MV-4-11 (cell line): Measurements from ENCODE around the gene DISP3.
"Not testable (repeated sequence)": the region's sequence is repeated elsewhere in the genome, so short reads cannot be mapped to it uniquely, and the experiment has no call there.

Source experiments
- DNase-seq: peaks from one replicate; lab custom pipeline; 2025; lab: John Stamatoyannopoulos, UW

The DISP3 gene

DNA sequence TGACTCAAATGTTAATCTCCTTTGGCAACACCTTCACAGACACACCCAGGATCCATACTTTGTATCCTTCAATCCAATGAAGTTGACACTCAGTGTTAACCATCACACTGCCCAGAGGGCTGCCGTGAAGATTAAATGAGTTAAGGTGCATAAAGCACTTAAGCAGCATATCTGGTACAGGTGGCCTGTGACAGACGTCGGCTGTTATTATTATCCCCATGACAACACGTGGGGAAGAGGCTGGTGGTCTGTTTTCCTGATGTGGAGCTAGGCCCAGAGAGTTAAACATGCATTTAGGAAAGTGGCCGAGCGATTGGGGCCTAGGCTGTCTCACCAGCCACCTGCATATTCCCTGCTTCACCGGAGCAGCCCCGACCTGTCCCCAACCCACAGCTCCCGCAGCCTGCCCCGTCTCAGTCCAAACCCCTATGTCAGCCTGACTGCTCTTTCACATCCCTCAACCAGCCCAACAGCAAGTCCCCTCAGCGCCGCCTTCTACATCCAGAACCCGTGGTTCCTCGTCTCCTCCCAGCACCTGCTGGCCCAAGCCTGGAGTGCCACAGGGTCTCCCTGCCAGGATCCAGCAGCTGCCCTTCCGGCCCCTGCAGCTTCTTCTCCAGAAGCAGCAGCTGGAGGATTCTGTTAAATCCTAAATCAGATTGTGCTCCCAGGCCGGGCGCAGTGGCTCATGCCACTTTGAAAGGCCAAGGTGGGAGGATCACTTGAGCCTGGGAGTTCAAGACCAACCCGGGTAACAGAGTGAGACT lies 97.3 kb downstream of the DISP3 start:
- no peak for DNase-seq

DNA sequence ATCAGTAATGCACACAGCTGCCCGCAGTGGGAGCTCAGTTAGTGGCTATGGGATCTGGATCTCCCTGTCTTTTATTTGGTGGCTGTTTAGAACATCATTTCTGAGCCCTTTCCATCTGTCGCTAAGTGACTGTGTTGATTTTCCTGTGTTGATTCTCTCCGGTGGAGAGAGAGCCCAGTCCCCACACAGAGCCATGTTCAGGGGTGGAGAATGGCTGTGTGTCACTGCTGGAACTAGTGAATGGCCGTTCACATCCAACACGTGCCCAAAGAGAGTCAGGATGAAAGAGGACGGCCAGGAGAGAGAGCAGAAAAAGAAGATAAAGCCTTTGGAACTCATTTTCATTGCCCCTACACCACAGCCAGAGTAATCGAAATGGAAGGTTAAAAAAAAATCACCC lies 99.0 kb downstream of the DISP3 start:
- DNase-seq = no peak

DNA sequence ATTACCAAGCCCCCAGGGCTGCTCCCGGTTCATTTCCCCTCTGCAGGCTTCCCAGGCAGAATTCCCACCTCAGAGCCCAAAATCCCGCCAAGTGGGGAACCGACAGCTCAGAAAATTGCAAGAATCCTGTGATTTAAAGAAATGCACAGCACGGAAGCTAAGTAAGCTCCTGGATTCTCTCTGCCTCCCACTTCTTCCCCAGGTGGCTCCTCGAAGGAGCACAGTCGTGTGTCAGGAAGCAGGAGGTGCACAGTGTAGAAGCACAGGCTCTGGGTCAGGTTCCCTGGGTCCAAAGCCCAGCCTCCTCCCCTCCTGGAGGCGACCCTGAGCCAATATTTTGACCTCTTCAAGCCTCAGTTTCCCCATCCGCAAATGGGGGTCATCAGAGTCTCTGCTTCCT lies 100.6 kb downstream of the DISP3 start:
- no peak for DNase-seq

DNA sequence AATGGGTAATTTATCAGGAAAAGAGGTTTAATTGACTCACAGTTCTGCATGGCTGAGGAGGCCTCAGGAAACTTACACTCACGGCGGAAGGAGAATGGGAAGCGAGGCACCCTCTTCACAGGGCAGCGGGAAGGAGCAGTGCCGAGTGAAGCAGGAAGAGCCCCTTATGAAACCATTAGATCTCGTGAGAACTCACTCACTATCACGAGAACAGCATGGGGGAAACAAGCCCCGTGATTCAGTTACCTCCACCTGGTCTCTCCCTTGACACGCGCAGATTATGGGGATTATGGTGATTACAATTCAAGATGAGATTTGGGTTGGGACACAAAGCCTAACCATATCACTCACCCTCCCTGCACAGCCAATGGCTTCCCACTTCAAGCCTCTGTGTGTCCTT lies 101.1 kb downstream of the DISP3 start:
- DNase-seq = not testable (repeated sequence)

DNA sequence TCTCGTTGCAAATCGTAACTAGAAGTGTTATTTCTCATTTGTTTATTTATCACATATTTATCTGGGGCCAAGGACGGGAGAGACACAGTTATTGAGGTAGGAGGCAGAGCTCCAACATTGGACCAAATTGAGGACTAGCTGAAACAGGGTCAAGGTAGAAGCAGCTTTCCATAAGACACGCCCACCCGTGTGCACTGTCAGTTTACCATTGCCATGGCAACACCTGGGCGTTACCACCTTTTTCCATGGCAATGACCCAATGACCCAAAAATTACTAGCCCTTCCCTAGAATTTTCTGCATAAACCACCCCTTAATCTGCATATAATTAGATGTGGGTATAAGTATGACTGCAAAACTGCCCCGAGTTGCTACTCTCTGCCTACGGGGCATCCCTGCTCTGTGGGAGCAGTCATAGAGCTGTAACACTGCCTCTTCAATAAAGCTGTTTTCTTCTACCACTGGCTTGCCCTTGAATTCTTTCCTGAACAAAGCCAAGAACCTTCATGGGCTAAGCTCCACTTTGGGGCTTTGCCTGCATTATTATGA lies 102.6 kb downstream of the DISP3 start:
- DNase-seq = no peak

DNA sequence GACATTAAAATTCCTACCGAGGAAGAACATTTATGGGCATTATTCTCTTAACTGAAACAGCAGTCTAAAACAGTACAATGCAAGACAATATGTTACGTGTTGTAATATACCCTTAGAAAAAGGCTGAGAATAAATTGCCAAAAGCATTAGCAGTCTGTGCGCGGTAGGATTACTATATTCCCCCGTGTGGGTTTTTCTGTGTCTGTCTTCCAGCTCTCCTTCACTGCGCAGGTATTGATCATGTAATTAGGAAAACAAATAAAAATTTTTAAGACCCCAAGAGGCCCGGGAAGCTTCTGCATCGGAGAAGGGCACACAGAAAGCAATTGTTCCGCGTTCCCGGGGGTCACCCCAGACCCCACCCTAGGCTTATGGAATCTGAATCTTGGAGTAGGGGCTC lies 106.4 kb downstream of the DISP3 start:
- DNase-seq = no peak
